KMS-11 (cell line): ENCODE results near the gene TMEM92.

Experiments
- H2AFZ ChIP-seq: fragments of 200-600 bp; sonication (generic); 2 replicates; pipeline ENCODE4 v1.6.1; 2016; ENCODE audit warnings: antibody characterized with exemption, mixed run types, low read depth
- H3K27ac ChIP-seq: fragments of 200-600 bp; sonication (generic); 2 replicates; pipeline ENCODE4 v1.6.1; 2016; ENCODE audit warnings: mild to moderate bottlenecking, mixed run types
- H3K27me3 ChIP-seq: fragments of 200-600 bp; sonication (generic); 2 replicates; pipeline ENCODE4 v1.6.1; 2017; ENCODE audit warnings: mild to moderate bottlenecking, low read depth, mixed run types, moderate library complexity; ENCODE audit not compliant: insufficient read depth
- H3K36me3 ChIP-seq: fragments of 200-600 bp; sonication (generic); 2 replicates; pipeline ENCODE4 v1.6.1; 2017; ENCODE audit warnings: mild to moderate bottlenecking, mixed run types; ENCODE audit not compliant: insufficient read depth
- H3K4me1 ChIP-seq: fragments of 200-600 bp; sonication (generic); 2 replicates; pipeline ENCODE4 v1.6.1; 2016; ENCODE audit warnings: mild to moderate bottlenecking, low read depth, mixed run types; ENCODE audit not compliant: poor library complexity, severe bottlenecking
- H3K4me2 ChIP-seq: fragments of 200-600 bp; sonication (generic); 2 replicates; pipeline ENCODE4 v1.7.0; 2016; ENCODE audit warnings: mild to moderate bottlenecking, mixed run types
- H3K4me3 ChIP-seq: fragments of 200-600 bp; sonication (generic); IDR thresholded peaks from 2 replicates; pipeline ENCODE4 v1.6.1; 2017; ENCODE audit warnings: low read depth, low read length, mixed read lengths; ENCODE audit not compliant: insufficient read depth
- H3K79me2 ChIP-seq: fragments of 200-600 bp; sonication (generic); 2 replicates; pipeline ENCODE4 v1.6.1; 2016; ENCODE audit warnings: low read depth, mixed run types; ENCODE audit not compliant: insufficient read depth
- H3K9ac ChIP-seq: fragments of 200-600 bp; sonication (generic); 2 replicates; pipeline ENCODE4 v1.6.1; 2016; ENCODE audit warnings: mild to moderate bottlenecking, mixed run types
- H4K20me1 ChIP-seq: fragments of 200-600 bp; sonication (generic); 2 replicates; pipeline ENCODE4 v1.6.1; 2016; ENCODE audit warnings: mild to moderate bottlenecking, mixed run types; ENCODE audit not compliant: insufficient read depth
- TF ChIP-seq, protein P1 (sequence below): fragments of 200-600 bp; sonication (generic); conservative IDR thresholded peaks from 2 replicates; pipeline ENCODE4 v1.6.1; 2017; ENCODE audit warnings: low read depth, mild to moderate bottlenecking, antibody characterized with exemption, low read length, moderate library complexity, mixed read lengths

Gene TMEM92

GRCh38 chr17:50256826-50257618 lies 17.2 kb upstream of the TMEM92 start:
- Histone ChIP-seq H3K27me3 (peaks cover 23% of the 10 kb centered on the region; the same call in 1 of the 2 replicates), H3K4me2 (no peak overlapping the region), H3K79me2 (no peaks in the 10 kb centered on the region), H3K4me1 (no peaks in the 10 kb centered on the region), H3K36me3 (no peaks in the 10 kb centered on the region), H3K4me3 (no peak overlapping the region), H2AFZ (no peak overlapping the region), H3K27ac (no peak overlapping the region), H4K20me1 (no peaks in the 10 kb centered on the region), H3K9ac (no peak overlapping the region)
- TF ChIP-seq, protein P1, sequence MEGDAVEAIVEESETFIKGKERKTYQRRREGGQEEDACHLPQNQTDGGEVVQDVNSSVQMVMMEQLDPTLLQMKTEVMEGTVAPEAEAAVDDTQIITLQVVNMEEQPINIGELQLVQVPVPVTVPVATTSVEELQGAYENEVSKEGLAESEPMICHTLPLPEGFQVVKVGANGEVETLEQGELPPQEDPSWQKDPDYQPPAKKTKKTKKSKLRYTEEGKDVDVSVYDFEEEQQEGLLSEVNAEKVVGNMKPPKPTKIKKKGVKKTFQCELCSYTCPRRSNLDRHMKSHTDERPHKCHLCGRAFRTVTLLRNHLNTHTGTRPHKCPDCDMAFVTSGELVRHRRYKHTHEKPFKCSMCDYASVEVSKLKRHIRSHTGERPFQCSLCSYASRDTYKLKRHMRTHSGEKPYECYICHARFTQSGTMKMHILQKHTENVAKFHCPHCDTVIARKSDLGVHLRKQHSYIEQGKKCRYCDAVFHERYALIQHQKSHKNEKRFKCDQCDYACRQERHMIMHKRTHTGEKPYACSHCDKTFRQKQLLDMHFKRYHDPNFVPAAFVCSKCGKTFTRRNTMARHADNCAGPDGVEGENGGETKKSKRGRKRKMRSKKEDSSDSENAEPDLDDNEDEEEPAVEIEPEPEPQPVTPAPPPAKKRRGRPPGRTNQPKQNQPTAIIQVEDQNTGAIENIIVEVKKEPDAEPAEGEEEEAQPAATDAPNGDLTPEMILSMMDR = no peak

DNA sequence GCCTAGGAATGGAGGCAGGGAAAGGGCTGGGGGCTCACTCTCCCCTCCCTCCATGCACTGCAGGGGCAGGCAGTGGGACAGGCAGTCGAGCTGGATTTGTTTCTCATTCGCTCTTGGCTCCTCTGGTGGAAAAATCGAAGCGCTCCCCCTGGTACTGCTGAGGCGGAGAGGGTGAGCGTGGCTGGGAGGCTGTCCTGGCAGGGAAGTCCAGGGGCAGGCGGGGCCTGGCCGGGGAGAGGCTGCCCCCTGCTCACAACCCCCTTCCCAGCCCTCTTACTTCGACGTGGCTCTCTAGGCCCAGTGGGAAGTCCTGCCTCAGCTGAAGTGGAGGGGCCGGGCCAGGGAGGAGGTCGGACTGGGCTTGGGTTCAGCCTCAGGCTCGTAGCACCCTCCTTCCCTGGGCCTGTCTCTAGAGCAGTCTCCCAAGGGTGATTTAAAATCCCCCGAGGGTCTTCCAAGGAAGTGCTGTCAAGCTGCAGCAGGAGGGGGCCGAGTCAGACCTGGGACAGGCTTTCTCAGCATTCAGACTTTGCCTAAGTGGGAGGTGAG lies 16.5 kb upstream of the TMEM92 start:
- Histone ChIP-seq H2AFZ (no peak overlapping the region), H3K4me3 (no peak overlapping the region), H3K79me2 (no peaks in the 10 kb centered on the region), H3K27ac (no peak overlapping the region), H4K20me1 (no peaks in the 10 kb centered on the region), H3K27me3 (peaks cover 30% of the 10 kb centered on the region; the same call in 1 of the 2 replicates), H3K4me2 (no peak overlapping the region), H3K4me1 (no peaks in the 10 kb centered on the region), H3K9ac (no peak overlapping the region), H3K36me3 (no peaks in the 10 kb centered on the region)
- TF ChIP-seq, protein P1 = no peak

GRCh38 chr17:50258647-50259476 lies 15.4 kb upstream of the TMEM92 start:
- H3K27ac ChIP-seq = no peak overlapping the region
- no peaks in the 10 kb centered on the region for H3K4me1 ChIP-seq
- no peak overlapping the region for H2AFZ ChIP-seq
- H3K27me3 ChIP-seq = peaks cover 41% of the 10 kb centered on the region
- TF ChIP-seq, protein P1 = no peak
- no peak overlapping the region for H3K4me2 ChIP-seq
- no peaks in the 10 kb centered on the region for H3K79me2 ChIP-seq
- no peak overlapping the region for H3K9ac ChIP-seq
- H3K4me3 ChIP-seq = no peak overlapping the region
- no peaks in the 10 kb centered on the region for H4K20me1 ChIP-seq
- no peaks in the 10 kb centered on the region for H3K36me3 ChIP-seq

DNA sequence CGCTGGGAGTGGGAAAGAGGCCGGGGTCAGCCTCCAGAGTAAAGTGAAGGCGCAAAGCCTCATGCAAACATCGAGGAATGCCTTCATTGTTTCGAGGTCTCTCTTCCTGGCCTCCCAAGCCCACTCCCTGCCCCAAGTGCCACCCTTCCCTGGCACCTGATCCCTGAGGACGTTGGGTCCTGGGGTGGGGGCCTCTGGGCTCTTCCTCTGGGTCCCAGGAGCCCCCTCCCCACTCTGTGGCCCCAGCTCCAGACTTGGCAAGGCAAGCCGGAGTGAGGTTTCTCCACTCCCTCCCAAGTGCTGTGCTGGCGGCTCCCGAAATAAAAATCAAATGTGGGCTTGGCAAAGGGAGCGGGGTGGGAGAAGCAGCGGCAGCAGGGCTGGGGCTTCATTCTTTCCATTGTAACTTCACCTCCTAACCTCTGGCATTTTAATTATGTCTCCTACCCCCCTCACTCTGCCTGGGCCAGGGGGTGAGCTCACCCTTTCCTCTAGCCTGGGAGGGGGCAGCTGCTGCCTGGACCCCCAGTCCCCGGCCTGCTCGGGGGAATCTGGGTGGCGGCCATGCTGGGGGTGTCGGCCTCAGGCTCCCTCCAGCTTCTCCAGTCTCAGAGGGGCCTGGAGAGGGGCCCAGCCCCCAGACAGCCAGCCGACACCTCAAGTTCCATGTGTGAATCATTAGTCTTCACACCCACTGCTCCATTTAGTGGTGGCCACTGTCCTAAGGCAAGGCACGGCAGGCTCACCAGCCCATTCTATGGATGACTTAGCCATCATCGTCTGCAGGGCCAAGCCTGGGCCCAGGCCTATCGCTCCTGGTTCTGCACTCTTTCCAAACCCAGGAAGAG lies 14.6 kb upstream of the TMEM92 start:
- TF ChIP-seq, protein P1 = no peak
- H3K79me2 ChIP-seq = no peaks in the 10 kb centered on the region
- no peaks in the 10 kb centered on the region for H3K4me1 ChIP-seq
- no peak overlapping the region for H2AFZ ChIP-seq
- no peaks in the 10 kb centered on the region for H3K36me3 ChIP-seq
- H3K27ac ChIP-seq = no peak overlapping the region
- H4K20me1 ChIP-seq = no peaks in the 10 kb centered on the region
- H3K9ac ChIP-seq = no peak overlapping the region
- no peak overlapping the region for H3K4me2 ChIP-seq
- H3K4me3 ChIP-seq = no peak overlapping the region
- peaks cover 49% of the 10 kb centered on the region for H3K27me3 ChIP-seq
